ENCODE measurements around the gene NUP85.
"Not testable (repeated sequence)": the region's sequence is repeated elsewhere in the genome, so short reads cannot be mapped to it uniquely, and the experiment has no call there.

The NUP85 gene

GRCh38 chr17:75199886-75200618 is 5.4 kb upstream of the NUP85 start:
- DNase-seq = no peak

- no peak for DNase-seq
Observed at GRCh38 chr17:75205793-75206163, 299 bp downstream of the NUP85 start.

GRCh38 chr17:75207050-75207407 is 1.6 kb downstream of the NUP85 start:
- not testable (repeated sequence) for DNase-seq

GRCh38 chr17:75207760-75208159 is 2.3 kb downstream of the NUP85 start:
- no peak for DNase-seq

- no peak for DNase-seq
Observed at GRCh38 chr17:75208161-75208560, 2.7 kb downstream of the NUP85 start.

- no peak for DNase-seq
Observed at GRCh38 chr17:75209061-75209460, 3.6 kb downstream of the NUP85 start.

- DNase-seq = no peak
Observed at GRCh38 chr17:75218131-75218530, 12.7 kb downstream of the NUP85 start.

- DNase-seq = no peak
Observed at GRCh38 chr17:75219815-75220214, 14.3 kb downstream of the NUP85 start.

GRCh38 chr17:75225016-75225415 is 19.5 kb downstream of the NUP85 start:
- no peak for DNase-seq

- peak in 2 of 4 experiments; percentile 28 for DNase-seq
Observed at GRCh38 chr17:75227729-75228128, 22.2 kb downstream of the NUP85 start.

- DNase-seq = peak; percentile 94 to 99 (median 96)
Observed at GRCh38 chr17:75228305-75228704, 22.8 kb downstream of the NUP85 start.

GRCh38 chr17:75228847-75229246 is 23.4 kb downstream of the NUP85 start:
- peak; percentile 77 to 93 (median 90) for DNase-seq

GRCh38 chr17:75231071-75231470 is 25.6 kb downstream of the NUP85 start:
- DNase-seq = no peak

GRCh38 chr17:75231741-75232464 is 26.4 kb downstream of the NUP85 start:
- no peak for DNase-seq

GRCh38 chr17:75232786-75233185 is 27.3 kb downstream of the NUP85 start:
- DNase-seq = no peak

GRCh38 chr17:75237100-75238014 is 31.9 kb downstream of the NUP85 start:
- peak in 1 of 4 experiments; percentile 14 for DNase-seq

GRCh38 chr17:75238020-75238580 is 32.6 kb downstream of the NUP85 start:
- no peak for DNase-seq

GRCh38 chr17:75238684-75239191 is 33.3 kb downstream of the NUP85 start:
- peak; percentile 63 to 87 (median 82) for DNase-seq

- no peak for DNase-seq
Observed at GRCh38 chr17:75239214-75239613, 33.7 kb downstream of the NUP85 start.

- DNase-seq = no peak
Observed at GRCh38 chr17:75239778-75240393, 34.4 kb downstream of the NUP85 start.

GRCh38 chr17:75240394-75241142 is 35.1 kb downstream of the NUP85 start:
- peak; percentile 44 to 78 (median 67) for DNase-seq

- no peak for DNase-seq
Observed at GRCh38 chr17:75241143-75241430, 35.6 kb downstream of the NUP85 start.

All from suppressor macrophage (primary cell).